ENCODE data around the gene MALL. TPM values are rescaled to one million over a fixed set of nuclear protein-coding genes. Genes with fewer than 3 reads are reported as not detected.

MALL gene
- total and polyA plus RNA-seq, 2 experiments from 2014 or later = 5.9 to 9.3 TPM

DNA sequence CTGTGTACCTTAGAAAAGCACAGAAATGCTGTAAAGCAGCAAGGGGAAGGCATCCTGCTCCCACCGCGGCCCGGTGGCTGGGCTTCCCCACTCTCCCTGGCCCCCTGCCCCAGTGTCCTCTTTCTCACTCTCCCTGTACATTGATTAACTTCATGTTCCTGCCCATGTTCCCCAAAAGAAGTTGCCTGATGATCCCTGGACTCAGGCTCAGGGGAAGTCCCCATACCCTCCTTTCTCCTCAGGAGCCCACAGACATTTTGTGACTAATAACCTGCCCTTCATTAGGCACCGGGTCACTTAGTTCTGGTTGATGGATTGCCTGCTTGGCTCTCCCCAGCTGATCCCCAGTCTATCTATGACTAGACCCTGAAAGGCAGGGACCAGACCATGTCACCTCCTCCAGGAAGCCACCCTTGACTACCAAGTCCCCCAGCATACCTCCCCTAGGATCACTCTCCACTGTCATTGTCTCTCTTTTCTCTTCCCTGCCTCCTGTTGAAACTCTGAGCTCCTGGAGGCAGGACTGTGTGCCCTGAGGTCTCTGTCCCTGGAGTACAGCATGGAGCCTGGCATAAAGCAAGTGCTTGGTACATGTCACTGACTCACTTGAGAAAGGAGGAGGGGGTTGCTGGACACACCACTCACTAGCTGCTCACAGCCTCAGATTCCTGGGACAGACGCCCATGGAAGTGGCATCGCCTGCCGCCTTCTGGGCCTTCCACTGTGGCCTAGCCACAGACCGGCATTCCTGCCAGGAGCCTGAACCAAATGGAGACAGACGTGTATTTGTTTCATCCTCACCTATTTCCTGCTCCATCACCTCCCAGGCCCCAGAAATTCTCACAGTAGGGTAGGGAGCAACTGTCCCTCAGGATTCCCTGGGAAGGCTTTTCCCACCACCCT is 13.5 kb downstream of the MALL start:
- Histone ChIP-seq H3K9me2 (ENCODE audit: insufficient read depth) (no peaks in the 10 kb centered on the region), H3K4me3 (no peak overlapping the region), H4K20me1 (replicated peaks; ENCODE audit: insufficient read depth) (no peaks in the 10 kb centered on the region), H3F3A (replicated peaks; ENCODE audit: low read depth) (no peaks in the 10 kb centered on the region), H3K79me2 (replicated peaks; ENCODE audit: insufficient read depth) (no peaks in the 10 kb centered on the region), H3K4me2 (no peak overlapping the region), H3K4me1 (ENCODE audit: insufficient read depth) (no peaks in the 10 kb centered on the region), H3K36me3 (ENCODE audit: insufficient read depth) (no peaks in the 10 kb centered on the region), H2AFZ (peak overlapping the region; percentile 77; the same call in 1 of the 2 replicates), H3K27ac (ENCODE audit: low read depth) (no peak overlapping the region), H3K27me3 (ENCODE audit: insufficient read depth) (no peaks in the 10 kb centered on the region)
- ATAC-seq (no peak), DNase-seq (ENCODE audit: low spot score) (no peak)
- Mint-ChIP-seq H3K27me3 (ENCODE audit: insufficient read depth, low read depth, poor library complexity) (peaks cover 4% of the 10 kb centered on the region), H3K9me3 (peaks cover 6% of the 10 kb centered on the region; the same call in 1 of the 3 replicates), H3K4me1 (peaks cover 9% of the 10 kb centered on the region; the same call in 2 of the 3 replicates), H3K27ac (no peak overlapping the region), H3K4me3 (no peak overlapping the region), H3K36me3 (ENCODE audit: low read depth) (no peaks in the 10 kb centered on the region)
- no peak for TF ChIP-seq ETS1 (IDR thresholded peaks at IDR 0.05)
- no peak for TF ChIP-seq EZH2phosphoT487 (IDR thresholded peaks at IDR 0.05; ENCODE audit: unreplicated experiment)
- TF ChIP-seq ZNF114 (CRISPR knock-in tag; IDR thresholded peaks at IDR 0.05) = no peak
- TF ChIP-seq, protein P1, sequence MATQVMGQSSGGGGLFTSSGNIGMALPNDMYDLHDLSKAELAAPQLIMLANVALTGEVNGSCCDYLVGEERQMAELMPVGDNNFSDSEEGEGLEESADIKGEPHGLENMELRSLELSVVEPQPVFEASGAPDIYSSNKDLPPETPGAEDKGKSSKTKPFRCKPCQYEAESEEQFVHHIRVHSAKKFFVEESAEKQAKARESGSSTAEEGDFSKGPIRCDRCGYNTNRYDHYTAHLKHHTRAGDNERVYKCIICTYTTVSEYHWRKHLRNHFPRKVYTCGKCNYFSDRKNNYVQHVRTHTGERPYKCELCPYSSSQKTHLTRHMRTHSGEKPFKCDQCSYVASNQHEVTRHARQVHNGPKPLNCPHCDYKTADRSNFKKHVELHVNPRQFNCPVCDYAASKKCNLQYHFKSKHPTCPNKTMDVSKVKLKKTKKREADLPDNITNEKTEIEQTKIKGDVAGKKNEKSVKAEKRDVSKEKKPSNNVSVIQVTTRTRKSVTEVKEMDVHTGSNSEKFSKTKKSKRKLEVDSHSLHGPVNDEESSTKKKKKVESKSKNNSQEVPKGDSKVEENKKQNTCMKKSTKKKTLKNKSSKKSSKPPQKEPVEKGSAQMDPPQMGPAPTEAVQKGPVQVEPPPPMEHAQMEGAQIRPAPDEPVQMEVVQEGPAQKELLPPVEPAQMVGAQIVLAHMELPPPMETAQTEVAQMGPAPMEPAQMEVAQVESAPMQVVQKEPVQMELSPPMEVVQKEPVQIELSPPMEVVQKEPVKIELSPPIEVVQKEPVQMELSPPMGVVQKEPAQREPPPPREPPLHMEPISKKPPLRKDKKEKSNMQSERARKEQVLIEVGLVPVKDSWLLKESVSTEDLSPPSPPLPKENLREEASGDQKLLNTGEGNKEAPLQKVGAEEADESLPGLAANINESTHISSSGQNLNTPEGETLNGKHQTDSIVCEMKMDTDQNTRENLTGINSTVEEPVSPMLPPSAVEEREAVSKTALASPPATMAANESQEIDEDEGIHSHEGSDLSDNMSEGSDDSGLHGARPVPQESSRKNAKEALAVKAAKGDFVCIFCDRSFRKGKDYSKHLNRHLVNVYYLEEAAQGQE (IDR thresholded peaks at IDR 0.05; ENCODE audit: unreplicated experiment) = no peak
- no peak for TF ChIP-seq CREB1 (CRISPR knock-in tag; IDR thresholded peaks at IDR 0.05; ENCODE audit: low read depth)
- no peak for TF ChIP-seq EZH2 (IDR thresholded peaks at IDR 0.05; ENCODE audit: low read depth, unreplicated experiment)
- no peak for TF ChIP-seq ZNF462 (CRISPR knock-in tag; IDR thresholded peaks at IDR 0.05)
- TF ChIP-seq, protein P2, sequence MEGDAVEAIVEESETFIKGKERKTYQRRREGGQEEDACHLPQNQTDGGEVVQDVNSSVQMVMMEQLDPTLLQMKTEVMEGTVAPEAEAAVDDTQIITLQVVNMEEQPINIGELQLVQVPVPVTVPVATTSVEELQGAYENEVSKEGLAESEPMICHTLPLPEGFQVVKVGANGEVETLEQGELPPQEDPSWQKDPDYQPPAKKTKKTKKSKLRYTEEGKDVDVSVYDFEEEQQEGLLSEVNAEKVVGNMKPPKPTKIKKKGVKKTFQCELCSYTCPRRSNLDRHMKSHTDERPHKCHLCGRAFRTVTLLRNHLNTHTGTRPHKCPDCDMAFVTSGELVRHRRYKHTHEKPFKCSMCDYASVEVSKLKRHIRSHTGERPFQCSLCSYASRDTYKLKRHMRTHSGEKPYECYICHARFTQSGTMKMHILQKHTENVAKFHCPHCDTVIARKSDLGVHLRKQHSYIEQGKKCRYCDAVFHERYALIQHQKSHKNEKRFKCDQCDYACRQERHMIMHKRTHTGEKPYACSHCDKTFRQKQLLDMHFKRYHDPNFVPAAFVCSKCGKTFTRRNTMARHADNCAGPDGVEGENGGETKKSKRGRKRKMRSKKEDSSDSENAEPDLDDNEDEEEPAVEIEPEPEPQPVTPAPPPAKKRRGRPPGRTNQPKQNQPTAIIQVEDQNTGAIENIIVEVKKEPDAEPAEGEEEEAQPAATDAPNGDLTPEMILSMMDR (conservative IDR thresholded peaks at IDR 0.05; ENCODE audit: low read depth in 2 of 2) = no peak

Data from GM23338 (cell line).